ENCODE measurements around the gene CLEC16A.
A peak's percentile ranks its signal among the peaks of the same experiment; 100 is the strongest.

CLEC16A gene

GRCh38 chr16:11138022-11138768 lies 193.8 kb downstream of the CLEC16A start:
- peak; percentile 13 for DNase-seq (ENCODE audit: low spot score)
- peak overlapping the region; percentile 10; the same call in 1 of the 2 replicates for H3K27ac ChIP-seq
- POLR2A ChIA-PET (ENCODE audit: low non-redundant PET), result no interaction called here
- CTCF ChIA-PET, result interaction anchor here (0.8 to 0.9 kb wide), 2 partner anchors 19 to 167 kb away, joined by 4 to 6 read pairs; no protein-coding TSS in a partner anchor
- TF ChIP-seq, protein P1, sequence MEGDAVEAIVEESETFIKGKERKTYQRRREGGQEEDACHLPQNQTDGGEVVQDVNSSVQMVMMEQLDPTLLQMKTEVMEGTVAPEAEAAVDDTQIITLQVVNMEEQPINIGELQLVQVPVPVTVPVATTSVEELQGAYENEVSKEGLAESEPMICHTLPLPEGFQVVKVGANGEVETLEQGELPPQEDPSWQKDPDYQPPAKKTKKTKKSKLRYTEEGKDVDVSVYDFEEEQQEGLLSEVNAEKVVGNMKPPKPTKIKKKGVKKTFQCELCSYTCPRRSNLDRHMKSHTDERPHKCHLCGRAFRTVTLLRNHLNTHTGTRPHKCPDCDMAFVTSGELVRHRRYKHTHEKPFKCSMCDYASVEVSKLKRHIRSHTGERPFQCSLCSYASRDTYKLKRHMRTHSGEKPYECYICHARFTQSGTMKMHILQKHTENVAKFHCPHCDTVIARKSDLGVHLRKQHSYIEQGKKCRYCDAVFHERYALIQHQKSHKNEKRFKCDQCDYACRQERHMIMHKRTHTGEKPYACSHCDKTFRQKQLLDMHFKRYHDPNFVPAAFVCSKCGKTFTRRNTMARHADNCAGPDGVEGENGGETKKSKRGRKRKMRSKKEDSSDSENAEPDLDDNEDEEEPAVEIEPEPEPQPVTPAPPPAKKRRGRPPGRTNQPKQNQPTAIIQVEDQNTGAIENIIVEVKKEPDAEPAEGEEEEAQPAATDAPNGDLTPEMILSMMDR (conservative IDR thresholded peaks at IDR 0.05; ENCODE audit: low read depth), result no peak

DNA sequence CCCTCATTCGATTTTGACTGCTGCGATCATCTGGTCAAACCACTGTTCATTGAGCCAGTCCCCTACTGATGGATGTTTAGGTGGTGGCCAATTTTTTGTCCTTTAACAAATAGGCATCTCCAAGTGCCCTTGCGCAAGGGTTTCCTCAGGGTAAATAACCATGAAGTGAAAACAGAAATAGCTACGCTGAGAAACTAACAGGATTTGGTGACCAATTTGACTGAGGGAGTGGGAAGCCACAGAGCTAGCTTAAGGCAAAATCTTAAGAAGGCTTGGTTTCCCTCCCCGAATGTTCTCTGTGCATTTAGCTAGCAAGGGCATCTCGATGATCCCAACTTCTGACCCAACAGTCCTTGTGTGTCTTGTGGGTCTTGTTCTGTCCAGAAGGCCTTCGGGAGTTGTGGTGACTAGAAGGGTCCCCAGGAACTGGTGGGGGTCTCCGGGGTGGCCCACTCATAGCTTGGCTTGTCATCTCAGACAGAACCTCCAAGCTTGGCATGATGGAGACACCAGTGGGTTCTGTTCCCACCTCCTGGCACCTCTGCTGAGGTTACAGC lies 194.5 kb downstream of the CLEC16A start:
- POLR2A ChIA-PET (ENCODE audit: low non-redundant PET), result no interaction called here
- CTCF ChIA-PET, result interaction anchor here (0.8 to 0.9 kb wide), 2 partner anchors 19 to 168 kb away, joined by 4 to 6 read pairs; no protein-coding TSS in a partner anchor
- no peak overlapping the region for H3K27ac ChIP-seq
- TF ChIP-seq, protein P1 (conservative IDR thresholded peaks at IDR 0.05; ENCODE audit: low read depth), result no peak
- DNase-seq (ENCODE audit: low spot score), result no peak

- no peak for DNase-seq (ENCODE audit: low spot score)
- H3K27ac ChIP-seq, result no peak overlapping the region
- POLR2A ChIA-PET (ENCODE audit: low non-redundant PET), result no interaction called here
- TF ChIP-seq, protein P1 (conservative IDR thresholded peaks at IDR 0.05; ENCODE audit: low read depth), result no peak
- CTCF ChIA-PET, result interaction anchor here (0.6 to 0.9 kb wide), 2 partner anchors 18 to 307 kb away, joined by 3 to 6 read pairs; no protein-coding TSS in a partner anchor
Observed at GRCh38 chr16:11139326-11140097, 195.1 kb downstream of the CLEC16A start.

GRCh38 chr16:11140098-11140375 lies 195.7 kb downstream of the CLEC16A start:
- ChIA-PET POLR2A (ENCODE audit: low non-redundant PET) (no interaction called here), CTCF (interaction anchor here (0.6 kb wide), 1 partner anchor 306 kb away, joined by 3 read pairs; no protein-coding TSS in a partner anchor)
- TF ChIP-seq, protein P1 (conservative IDR thresholded peaks at IDR 0.05; ENCODE audit: low read depth), result no peak
- no peak overlapping the region for H3K27ac ChIP-seq
- DNase-seq (ENCODE audit: low spot score), result no peak

DNA sequence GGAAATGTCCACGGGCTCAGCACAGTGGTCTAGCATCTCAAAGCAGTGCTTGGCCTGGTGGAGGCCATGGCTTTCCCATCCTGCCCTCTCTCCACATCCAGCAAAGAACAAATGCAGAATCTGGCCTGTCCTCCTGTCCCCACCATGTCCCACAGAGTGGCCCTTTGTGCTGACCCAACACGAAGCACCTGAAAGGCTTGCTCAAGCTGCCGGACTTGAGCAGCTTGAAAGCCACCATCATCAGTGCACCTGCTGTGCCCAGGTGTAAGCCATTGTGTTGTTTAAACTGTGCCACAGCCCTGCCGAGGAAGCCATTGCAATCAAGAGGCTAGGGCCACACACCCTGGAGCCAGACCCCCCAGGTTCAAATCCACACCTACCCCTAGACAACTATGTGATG lies 196.1 kb downstream of the CLEC16A start:
- TF ChIP-seq, protein P1 (conservative IDR thresholded peaks at IDR 0.05; ENCODE audit: low read depth), result no peak
- ChIA-PET CTCF (interaction anchor here (0.6 to 0.8 kb wide), 2 partner anchors 170 to 306 kb away, joined by 3 to 6 read pairs; no protein-coding TSS in a partner anchor), POLR2A (ENCODE audit: low non-redundant PET) (no interaction called here)
- no peak for DNase-seq (ENCODE audit: low spot score)
- H3K27ac ChIP-seq, result no peak overlapping the region

DNA sequence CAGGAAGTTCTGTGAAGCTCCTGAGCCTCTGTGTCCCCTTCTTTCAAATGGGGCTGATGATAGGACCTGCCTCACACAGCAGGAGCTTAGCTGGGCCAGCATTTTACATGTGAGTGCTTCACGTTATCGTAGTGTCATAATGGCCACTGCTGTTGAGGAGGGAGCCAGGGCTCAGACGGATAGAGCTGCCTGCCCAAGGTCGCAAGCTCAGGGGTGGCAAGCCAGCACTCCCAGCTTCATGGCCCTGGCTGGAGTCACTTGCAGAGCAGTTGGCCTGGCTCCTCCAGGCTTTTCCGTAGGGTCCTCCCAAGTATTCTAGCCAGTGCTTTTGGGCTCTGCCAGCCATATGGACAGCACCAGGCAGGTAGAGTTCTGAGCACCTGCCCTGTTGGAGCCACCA lies 196.5 kb downstream of the CLEC16A start:
- CTCF ChIA-PET, result interaction anchor here (0.8 kb wide), 1 partner anchor 170 kb away, joined by 6 read pairs; no protein-coding TSS in a partner anchor

More for the DNA sequence above, 196.5 kb downstream of the CLEC16A start:
- no peak for DNase-seq (ENCODE audit: low spot score)
- H3K27ac ChIP-seq, result no peak overlapping the region
- TF ChIP-seq, protein P1 (conservative IDR thresholded peaks at IDR 0.05; ENCODE audit: low read depth), result no peak
- POLR2A ChIA-PET (ENCODE audit: low non-redundant PET), result no interaction called here

Measured in RWPE1 (cell line).